Heart right ventricle (tissue), 16 donors: ENCODE data around the gene MS4A3. TPM values are rescaled to one million over a fixed set of nuclear protein-coding genes. Genes with fewer than 3 reads are reported as not detected.

Experiments
- ATAC-seq, 8 donors: fragments of 200-7000 bp; cut with Tn5 transposase; one replicate each; pipeline ENCODE4 v1.9.1; 2020; ENCODE audit warnings: mild to moderate bottlenecking in 8 of 8, moderate library complexity in 8 of 8, moderate number of reproducible peaks in 1 of 8
- DNase-seq, 2 donors: peaks; one replicate each; pipeline ENCODE4 v3.0.0-alpha.2; 2020
- H3K27ac ChIP-seq, 10 donors: fragments of 200-600 bp; sonication (generic) in 2 of 10; one replicate each; pipeline versions ENCODE4 v1.5.0 to v1.8.0; 2020 to 2022; ENCODE audit warnings: mild to moderate bottlenecking in 3 of 10
- H3K27me3 ChIP-seq, 7 donors: fragments of 200-600 bp; one replicate each; pipeline ENCODE4 v1.8.0; 2021 to 2022; ENCODE audit warnings: mild to moderate bottlenecking in 2 of 7
- H3K36me3 ChIP-seq, 9 donors: fragments of 200-600 bp; sonication (generic) in 1 of 9; one replicate each; pipeline versions ENCODE4 v1.5.0 to v1.8.0; 2020 to 2022; ENCODE audit warnings: mild to moderate bottlenecking in 2 of 9
- H3K4me1 ChIP-seq, 9 donors: fragments of 200-600 bp; sonication (generic) in 1 of 9; one replicate each; pipeline versions ENCODE4 v1.5.0 to v1.8.0; 2020 to 2022; ENCODE audit warnings: mild to moderate bottlenecking in 4 of 9
- H3K4me3 ChIP-seq, 10 donors: fragments of 200-600 bp; sonication (generic) in 2 of 10; one replicate each; pipeline versions ENCODE4 v1.5.0 to v1.8.0; 2020 to 2022; ENCODE audit warnings: mild to moderate bottlenecking in 7 of 10, moderate library complexity in 2 of 10
- H3K9me3 ChIP-seq, 11 donors: fragments of 200-600 bp in 10 of 11; sonication (generic) in 2 of 11; one replicate each; pipeline versions ENCODE4 v1.5.0 to v1.8.0; 2013 to 2022; ENCODE audit warnings: mild to moderate bottlenecking in 2 of 11, control low read depth in 1 of 11, moderate library complexity in 1 of 11
- CTCF ChIP-seq, 9 donors: fragments of 200-600 bp; sonication (generic) in 2 of 9; IDR thresholded peaks; one replicate each; pipeline versions ENCODE4 v1.5.0 to v1.8.0; 2021 to 2022; ENCODE audit warnings: antibody characterized with exemption in 9 of 9, mild to moderate bottlenecking in 5 of 9, moderate library complexity in 1 of 9
- WGBS, 2 donors: extraction: QIAGEN DNeasy Blood & Tissue Kit; methylation state at CpG; one replicate each; pipeline ENCODE4 v1.1.7; 2013; ENCODE audit warnings: inconsistent platforms in 1 of 2; 5-methylcytosine and 5-hydroxymethylcytosine counted together
- intact Hi-C, 10 donors: fragments of 100-400 bp; cut with DNase I; formaldehyde crosslinking; loops; one replicate each; pipeline versions ENCODE4 v1.11.1 to v1.14.2; 2022
- polyA plus RNA-seq, 2 donors: library from polyadenylated mRNA; stranded (reverse); fragments of 200-250 nt; gene quantifications; one replicate each; pipeline ENCODE4 v1.2.3, GENCODE V29; 2013
- total RNA-seq, 10 donors: library from RNA; stranded (reverse); fragmentation: NEBNext Ultra II Directional in 3 of 10; extraction: Animal tissue kit (Norgen Biotek cat#: 25700) in 3 of 10; gene quantifications; one replicate each; pipeline versions ENCODE4 v1.2.1 to v1.2.4, GENCODE V29; 2021 to 2023
- donor health status: Arrhythmogenic right ventricular cardiomyopathy.
- donor health status: ischemic (EF 13 %, LVEDD 7.1; RV severe dilation, severe dysfunction).
- donor health status: healthy with polysubstance abuse.
- donor health status: DM: no; HTN: yes; CAD: no.
- donor health status: DM: no; HTN: no; CAD: no.
- donor health status: ischemic (EF 25% LVEDD 6.9; RV normal size, moderate dysfunction).
- donor health status: ischemic (EF 25% LVEDD 5.7; RV mildly dilated, moderate dysfunction).
- donor health status: healthy.
- donor health status: DM: yes; HTN: yes; CAD: no.
- donor health status: Ischemic cardiomyopathy.
- donor health status: ischemic (EF 35%, LVEDD 5.7; RV mildly dilated, moderate dysfunction).
- donor health status: nonischemic (EF 11% LVEDD 7.7; RV severe dilation, severe dysfunction).
- donor health status: DM: yes; HTN: yes; CAD: no.
- donor health status: PGD.
- donor health status: ischemic (EF 29% LVEDD 5.4; RV normal size, mild dysfunction).
- donor health status: nonischemic (EF 23%, LVEDD 6.1; RV moderate dilation, normal function).

Gene MS4A3
- total and polyA plus RNA-seq, 12 donors, result 0.25 TPM; not detected in 11

GRCh38 chr11:60085909-60086308, 29.4 kb downstream of the MS4A3 start:
- no peak for DNase-seq
- intact Hi-C loops, result no loop called here
- ATAC-seq, result no peak
- Histone ChIP-seq H3K4me3 (no peak overlapping the region), H3K9me3 (no peaks in the 10 kb centered on the region), H3K36me3 (no peaks in the 10 kb centered on the region), H3K27ac (no peak overlapping the region), H3K27me3 (peaks cover 0 to 4% (median 0%) of the 10 kb centered on the region in 7 donors), H3K4me1 (no peaks in the 10 kb centered on the region)
- WGBS, 2 donors, result 77 to 85% methylated on average over 2 of the region's 2 CpGs
- TF ChIP-seq CTCF (IDR thresholded peaks at IDR 0.05), result no peak

- DNase-seq (no peak), ATAC-seq (peak in 1 of 8 donors; percentile 44)
- Histone ChIP-seq H3K4me3 (no peak overlapping the region), H3K36me3 (no peaks in the 10 kb centered on the region), H3K27me3 (peaks cover 0 to 4% (median 0%) of the 10 kb centered on the region in 7 donors), H3K9me3 (no peaks in the 10 kb centered on the region), H3K27ac (no peak overlapping the region), H3K4me1 (no peaks in the 10 kb centered on the region)
- intact Hi-C loops, result no loop called here
- no peak for TF ChIP-seq CTCF (IDR thresholded peaks at IDR 0.05)
- 41 to 58% methylated on average over 1 of the region's 1 CpG for WGBS, 2 donors
These were observed 30.8 kb downstream of the MS4A3 start for GRCh38 chr11:60087239-60087638.

GRCh38 chr11:60088364-60088763, 31.9 kb downstream of the MS4A3 start, which contains the start of gene MS4A2:
TSS of gene MS4A2 (plus strand) at chr11:60088664. CDS start at chr11:60088766, 102 bp downstream.
- Histone ChIP-seq H3K27ac (no peak within 1 kb of the TSS), H3K4me3 (no peak within 1 kb of the TSS), H3K4me1 (no peaks in the 10 kb centered on the region), H3K36me3 (no peaks in the 10 kb centered on the region), H3K9me3 (no peaks in the 10 kb centered on the region), H3K27me3 (peaks cover 0 to 4% (median 0%) of the 10 kb centered on the region in 7 donors)
- DNase-seq (no peak), ATAC-seq (no peak)
- 84 to 90% methylated on average over 1 of the region's 1 CpG for WGBS, 2 donors
- intact Hi-C loops, result no loop called here
- TF ChIP-seq CTCF (IDR thresholded peaks at IDR 0.05), result no peak

GRCh38 chr11:60095477-60096120, 39.1 kb downstream of the MS4A3 start:
- no peak for ATAC-seq

More at GRCh38 chr11:60095477-60096120, 39.1 kb downstream of the MS4A3 start:
- Histone ChIP-seq H3K4me1 (no peaks in the 10 kb centered on the region), H3K36me3 (no peaks in the 10 kb centered on the region), H3K27ac (no peak overlapping the region), H3K27me3 (no peaks in the 10 kb centered on the region), H3K4me3 (no peak overlapping the region), H3K9me3 (no peaks in the 10 kb centered on the region)
- TF ChIP-seq CTCF (IDR thresholded peaks at IDR 0.05), result no peak
- intact Hi-C loops, result no loop called here
- WGBS, 2 donors, result 64 to 70% methylated on average over 4 of the region's 4 CpGs
- no peak for DNase-seq
